ENCODE results near the gene OCA2. TPM values are rescaled to one million over a fixed set of nuclear protein-coding genes. Genes with fewer than 3 reads are reported as not detected.

The OCA2 gene
- polyA plus RNA-seq, 3 donors: not detected

GRCh38 chr15:28030801-28031200 is 68.3 kb downstream of the OCA2 start:
- Histone ChIP-seq H3K79me2 (ENCODE audit: insufficient read depth, low read length) (no peaks in the 10 kb centered on the region), H3K27me3 (ENCODE audit: control insufficient read depth in 2 of 2, insufficient read depth in 2 of 2, low read length in 2 of 2) (no peaks in the 10 kb centered on the region), H3K4me2 (replicated peaks; ENCODE audit: extremely low read depth, low read length, poor library complexity, severe bottlenecking) (no peak overlapping the region), H3K9me3 (replicated peaks in 1 of 2; ENCODE audit: control insufficient read depth in 1 of 2, insufficient read depth in 1 of 2, low read length in 2 of 2) (peaks cover 8 to 11% of the 10 kb centered on the region in 2 donors), H3K9ac (ENCODE audit: insufficient read depth, low read length, poor library complexity, severe bottlenecking) (no peak overlapping the region), H3K4me1 (ENCODE audit: control insufficient read depth in 1 of 2, insufficient read depth in 2 of 2, low read length in 2 of 2) (no peaks in the 10 kb centered on the region), H3K27ac (ENCODE audit: low read depth in 1 of 2, low read length in 2 of 2) (no peak overlapping the region), H2AFZ (ENCODE audit: insufficient read depth, low read depth, low read length, poor library complexity, severe bottlenecking) (no peak overlapping the region), H3K4me3 (replicated peaks in 1 of 3; ENCODE audit: low read depth in 2 of 3, low read length in 3 of 3) (no peak overlapping the region), H4K20me1 (ENCODE audit: insufficient read depth, low read length) (no peaks in the 10 kb centered on the region), H3K36me3 (replicated peaks in 1 of 2; ENCODE audit: control insufficient read depth in 1 of 2, insufficient read depth in 2 of 2, low read length in 2 of 2) (no peaks in the 10 kb centered on the region)
- WGBS (ENCODE audit: insufficient coverage): no CpG with 5 or more reads among the region's 2 CpGs
- Mint-ChIP-seq H3K27me3 (ENCODE audit: low read depth in 3 of 3) (peaks cover 0 to 2% (median 0%) of the 10 kb centered on the region in 3 donors), H3K36me3 (no peaks in the 10 kb centered on the region), H3K27ac (no peak overlapping the region), H3K4me3 (no peak overlapping the region), H3K9me3 (peaks cover 2 to 19% (median 10%) of the 10 kb centered on the region in 7 donors), H3K4me1 (no peaks in the 10 kb centered on the region)
- no peak for DNase-seq
- intact Hi-C loops (cut with micrococcal nuclease): no loop called here
- TF ChIP-seq CTCF (IDR thresholded peaks at IDR 0.05): no peak

GRCh38 chr15:28027714-28028076 is 71.4 kb downstream of the OCA2 start:
- H3K27me3 ChIP-seq (ENCODE audit: control insufficient read depth in 2 of 2, insufficient read depth in 2 of 2, low read length in 2 of 2): no peaks in the 10 kb centered on the region
- H3K9me3 ChIP-seq (replicated peaks in 1 of 2; ENCODE audit: control insufficient read depth in 1 of 2, insufficient read depth in 1 of 2, low read length in 2 of 2): peaks cover 8 to 11% of the 10 kb centered on the region in 2 donors
- Mint-ChIP-seq H3K36me3 (no peaks in the 10 kb centered on the region), H3K27me3 (ENCODE audit: low read depth in 3 of 3) (peaks cover 0 to 1% (median 0%) of the 10 kb centered on the region in 3 donors), H3K4me1 (no peaks in the 10 kb centered on the region), H3K9me3 (peaks cover 2 to 18% (median 4%) of the 10 kb centered on the region in 7 donors), H3K4me3 (no peak overlapping the region), H3K27ac (no peak overlapping the region)
- no peak for DNase-seq
- no peak for TF ChIP-seq CTCF (IDR thresholded peaks at IDR 0.05)
- H3K27ac ChIP-seq (ENCODE audit: low read depth in 1 of 2, low read length in 2 of 2): no peak overlapping the region
- WGBS (ENCODE audit: insufficient coverage): 93% methylated on average over 10 of the region's 12 CpGs
- no peak overlapping the region for H3K4me2 ChIP-seq (replicated peaks; ENCODE audit: extremely low read depth, low read length, poor library complexity, severe bottlenecking)
- H3K9ac ChIP-seq (ENCODE audit: insufficient read depth, low read length, poor library complexity, severe bottlenecking): no peak overlapping the region
- intact Hi-C loops (cut with micrococcal nuclease): no loop called here
- H3K4me3 ChIP-seq (replicated peaks in 1 of 3; ENCODE audit: low read depth in 2 of 3, low read length in 3 of 3): no peak overlapping the region
- no peaks in the 10 kb centered on the region for H3K4me1 ChIP-seq (ENCODE audit: control insufficient read depth in 1 of 2, insufficient read depth in 2 of 2, low read length in 2 of 2)
- H2AFZ ChIP-seq (ENCODE audit: insufficient read depth, low read depth, low read length, poor library complexity, severe bottlenecking): no peak overlapping the region
- no peaks in the 10 kb centered on the region for H4K20me1 ChIP-seq (ENCODE audit: insufficient read depth, low read length)
- H3K36me3 ChIP-seq (replicated peaks in 1 of 2; ENCODE audit: control insufficient read depth in 1 of 2, insufficient read depth in 2 of 2, low read length in 2 of 2): no peaks in the 10 kb centered on the region
- no peaks in the 10 kb centered on the region for H3K79me2 ChIP-seq (ENCODE audit: insufficient read depth, low read length)
